SU-DHL-6 (cell line): ENCODE data around the gene ADAMTS17.

Experiments used
- H2AFZ ChIP-seq: fragments of 200-600 bp; sonication (generic); 2 replicates; pipeline ENCODE4 v1.6.1; 2014; ENCODE audit warnings: low read depth, mild to moderate bottlenecking, moderate library complexity, mixed read lengths, antibody characterized with exemption, low read length; ENCODE audit not compliant: severe bottlenecking
- H3F3A ChIP-seq: fragments of 200-600 bp; shearing (Covaris generic); 2 replicates; pipeline ENCODE4 v1.6.0; 2016; ENCODE audit warnings: antibody characterized with exemption, mild to moderate bottlenecking; ENCODE audit not compliant: insufficient read depth
- H3K27ac ChIP-seq: fragments of 200-600 bp; sonication (generic); 2 replicates; pipeline ENCODE4 v1.5.1; 2016; ENCODE audit warnings: low read depth, mild to moderate bottlenecking, low read length, moderate library complexity, mixed read lengths
- H3K27me3 ChIP-seq: fragments of 200-600 bp; sonication (generic), shearing (Covaris generic); 2 replicates; pipeline ENCODE4 v1.6.0; 2014; ENCODE audit warnings: mild to moderate bottlenecking, low read length
- H3K36me3 ChIP-seq: fragments of 200-600 bp; sonication (generic); 2 replicates; pipeline ENCODE4 v1.6.1; 2014; ENCODE audit warnings: mild to moderate bottlenecking, low read length, mixed read lengths
- H3K4me2 ChIP-seq: fragments of 300-600, 200-600 bp; shearing (Covaris generic), sonication (generic); 2 replicates; pipeline ENCODE4 v1.6.0; 2014; ENCODE audit warnings: low read length, low read depth, mild to moderate bottlenecking; ENCODE audit not compliant: poor library complexity, severe bottlenecking
- H3K4me3 ChIP-seq: fragments of 200-600 bp; sonication (generic); 2 replicates; pipeline ENCODE4 v1.5.1; 2014; ENCODE audit warnings: antibody characterized with exemption, low read length, mild to moderate bottlenecking, mixed read lengths; ENCODE audit not compliant: insufficient read depth, poor library complexity, severe bottlenecking
- H3K79me2 ChIP-seq: fragments of 200-600 bp; sonication (generic); 2 replicates; pipeline ENCODE4 v1.6.1; 2014; ENCODE audit warnings: mild to moderate bottlenecking, low read length, moderate library complexity; ENCODE audit not compliant: insufficient read depth
- H3K9ac ChIP-seq: fragments of 200-600 bp; sonication (generic); 2 replicates; pipeline ENCODE4 v1.7.0; 2014; ENCODE audit warnings: mild to moderate bottlenecking, low read length
- H3K9me2 ChIP-seq: fragments of 200-600 bp; sonication (generic); replicated peaks from 2 replicates; pipeline ENCODE4 v1.6.1; 2014; ENCODE audit warnings: low read length; ENCODE audit not compliant: insufficient read depth
- H3K9me3 ChIP-seq: fragments of 200-600 bp; sonication (generic); 2 replicates; pipeline ENCODE4 v1.6.1; 2014; ENCODE audit warnings: low read length, mixed read lengths; ENCODE audit not compliant: insufficient read depth
- H4K20me1 ChIP-seq: fragments of 200-600 bp; sonication (generic); 2 replicates; pipeline ENCODE4 v1.6.1; 2014; ENCODE audit warnings: low read depth, mild to moderate bottlenecking, antibody characterized with exemption, low read length, moderate library complexity, mixed read lengths
- EZH2phosphoT487 ChIP-seq: fragments of 200-600 bp; sonication (generic), shearing (Covaris generic); conservative IDR thresholded peaks from 2 replicates; pipeline ENCODE4 v1.6.1; 2018; ENCODE audit warnings: mild to moderate bottlenecking, antibody characterized with exemption, low read length, moderate library complexity, mixed read lengths
- TF ChIP-seq, protein P1 (sequence below): fragments of 200-600 bp; sonication (generic); IDR thresholded peaks from one replicate; pipeline ENCODE4 v1.5.1; 2017; ENCODE audit warnings: antibody characterized with exemption, mild to moderate bottlenecking, low read length, moderate library complexity; ENCODE audit not compliant: insufficient read depth, poor library complexity, severe bottlenecking

ADAMTS17 gene

GRCh38 chr15:100383302-100384107 is 41.7 kb upstream of the ADAMTS17 start:
- H2AFZ ChIP-seq: no peak overlapping the region

DNA sequence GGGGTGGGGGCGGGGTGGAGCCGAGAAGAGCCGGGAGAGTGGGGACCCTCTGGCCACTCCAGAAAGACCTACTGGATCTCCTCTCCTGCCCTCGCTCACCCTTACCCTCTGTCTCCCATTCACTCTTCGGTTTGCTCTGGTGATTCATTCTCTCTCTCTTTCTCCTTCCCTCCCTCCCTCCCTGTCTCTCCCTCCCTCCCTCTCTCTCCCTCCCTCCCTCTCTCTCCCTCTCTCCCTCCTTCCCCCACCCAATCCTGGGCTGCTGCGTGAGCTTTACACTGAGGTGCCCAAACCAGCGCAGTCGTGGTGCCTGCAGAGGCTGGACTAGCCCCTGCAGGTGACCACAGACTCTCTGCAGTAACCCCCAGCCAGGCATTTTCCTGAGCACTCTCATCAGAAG is 32.2 kb upstream of the ADAMTS17 start:
- Histone ChIP-seq H3F3A (no peaks in the 10 kb centered on the region), H3K4me2 (no peak overlapping the region), H3K27ac (no peak overlapping the region), H2AFZ (no peak overlapping the region), H3K27me3 (no peaks in the 10 kb centered on the region), H4K20me1 (no peaks in the 10 kb centered on the region), H3K9me2 (no peaks in the 10 kb centered on the region), H3K4me3 (no peak overlapping the region), H3K9me3 (no peaks in the 10 kb centered on the region), H3K9ac (no peak overlapping the region), H3K36me3 (no peaks in the 10 kb centered on the region), H3K79me2 (no peaks in the 10 kb centered on the region)
- no peak for TF ChIP-seq EZH2phosphoT487
- TF ChIP-seq, protein P1, sequence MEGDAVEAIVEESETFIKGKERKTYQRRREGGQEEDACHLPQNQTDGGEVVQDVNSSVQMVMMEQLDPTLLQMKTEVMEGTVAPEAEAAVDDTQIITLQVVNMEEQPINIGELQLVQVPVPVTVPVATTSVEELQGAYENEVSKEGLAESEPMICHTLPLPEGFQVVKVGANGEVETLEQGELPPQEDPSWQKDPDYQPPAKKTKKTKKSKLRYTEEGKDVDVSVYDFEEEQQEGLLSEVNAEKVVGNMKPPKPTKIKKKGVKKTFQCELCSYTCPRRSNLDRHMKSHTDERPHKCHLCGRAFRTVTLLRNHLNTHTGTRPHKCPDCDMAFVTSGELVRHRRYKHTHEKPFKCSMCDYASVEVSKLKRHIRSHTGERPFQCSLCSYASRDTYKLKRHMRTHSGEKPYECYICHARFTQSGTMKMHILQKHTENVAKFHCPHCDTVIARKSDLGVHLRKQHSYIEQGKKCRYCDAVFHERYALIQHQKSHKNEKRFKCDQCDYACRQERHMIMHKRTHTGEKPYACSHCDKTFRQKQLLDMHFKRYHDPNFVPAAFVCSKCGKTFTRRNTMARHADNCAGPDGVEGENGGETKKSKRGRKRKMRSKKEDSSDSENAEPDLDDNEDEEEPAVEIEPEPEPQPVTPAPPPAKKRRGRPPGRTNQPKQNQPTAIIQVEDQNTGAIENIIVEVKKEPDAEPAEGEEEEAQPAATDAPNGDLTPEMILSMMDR: no peak

More at GRCh38 chr15:100383302-100384107, 41.7 kb upstream of the ADAMTS17 start:
- H3K4me2 ChIP-seq: no peak overlapping the region
- H3K36me3 ChIP-seq: no peaks in the 10 kb centered on the region; the same call in 1 of the 2 replicates
- H3K9me3 ChIP-seq: no peaks in the 10 kb centered on the region; the same call in 1 of the 2 replicates
- no peak overlapping the region for H3K4me3 ChIP-seq
- no peaks in the 10 kb centered on the region for H4K20me1 ChIP-seq
- no peaks in the 10 kb centered on the region for H3F3A ChIP-seq
- TF ChIP-seq, protein P1: no peak
- TF ChIP-seq EZH2phosphoT487: no peak
- no peak overlapping the region for H3K9ac ChIP-seq
- H3K79me2 ChIP-seq: no peaks in the 10 kb centered on the region
- H3K27me3 ChIP-seq: no peaks in the 10 kb centered on the region; the same call in 1 of the 2 replicates
- no peaks in the 10 kb centered on the region for H3K9me2 ChIP-seq
- H3K27ac ChIP-seq: no peak overlapping the region

DNA sequence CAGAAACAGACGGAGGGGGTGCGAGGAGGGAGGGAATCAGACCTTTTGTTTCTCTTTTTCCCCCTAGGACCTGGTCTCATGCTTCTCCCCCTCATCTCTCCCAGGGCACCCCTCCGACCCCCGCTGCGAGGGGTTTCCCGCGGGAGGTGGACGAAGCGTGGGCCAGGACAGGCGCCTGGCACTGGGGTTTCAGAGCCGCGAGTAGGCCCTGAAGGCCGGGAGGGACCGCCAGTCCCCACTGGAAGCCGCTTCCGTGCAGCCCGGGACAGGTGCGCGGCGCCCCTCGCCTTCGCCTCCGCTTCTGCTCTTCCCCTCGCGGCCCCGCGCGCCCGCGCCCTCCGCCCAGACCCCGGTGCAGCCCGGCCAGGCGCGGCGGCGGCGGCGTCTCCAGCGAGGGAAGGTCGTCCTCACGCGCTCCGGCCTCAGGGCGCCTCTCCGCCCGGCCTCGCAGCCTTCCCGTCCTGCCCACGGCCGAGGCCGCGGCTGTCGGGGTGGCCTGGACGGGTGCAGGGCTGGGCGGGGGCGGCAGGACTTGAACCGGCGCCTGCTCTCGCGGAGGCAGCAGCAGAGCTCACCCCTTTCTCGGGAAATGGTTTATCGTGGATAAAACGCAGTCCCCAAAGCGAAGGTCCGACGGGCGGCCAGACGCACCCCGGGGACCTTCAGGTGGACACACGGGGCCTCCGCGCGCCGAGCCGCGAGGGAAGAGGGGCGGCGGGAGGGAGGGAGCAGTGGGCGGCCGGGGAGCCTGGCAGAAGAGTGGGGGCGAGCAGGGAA is 31.5 kb upstream of the ADAMTS17 start:
- TF ChIP-seq EZH2phosphoT487: no peak
- TF ChIP-seq, protein P1: no peak
- Histone ChIP-seq H2AFZ (no peak overlapping the region), H4K20me1 (no peaks in the 10 kb centered on the region), H3K27me3 (no peaks in the 10 kb centered on the region), H3K9me3 (no peaks in the 10 kb centered on the region), H3K36me3 (no peaks in the 10 kb centered on the region), H3K4me2 (no peak overlapping the region), H3K9me2 (no peaks in the 10 kb centered on the region), H3K79me2 (no peaks in the 10 kb centered on the region), H3F3A (no peaks in the 10 kb centered on the region), H3K27ac (no peak overlapping the region), H3K4me3 (no peak overlapping the region), H3K9ac (no peak overlapping the region)
